Peyer's patch (tissue), 4 donors: Measurements from ENCODE around the gene DAPK1. TPM values are rescaled to one million over a fixed set of nuclear protein-coding genes. Genes with fewer than 3 reads are reported as not detected.

Source experiments
- DNase-seq, 3 donors: peaks; one replicate each; pipeline ENCODE4 v3.0.0-alpha.2; 2017 to 2019
- H3K27ac ChIP-seq, 4 donors: fragments of 200-600 bp; sonication (generic); one replicate each; pipeline ENCODE4 v1.5.1; 2016 to 2019
- H3K27me3 ChIP-seq, 2 donors: fragments of 200-600 bp; sonication (generic); one replicate each; pipeline ENCODE4 v1.5.1; 2019
- H3K36me3 ChIP-seq, 3 donors: fragments of 200-600 bp; sonication (generic); one replicate each; pipeline ENCODE4 v1.5.1; 2016 to 2019
- H3K4me1 ChIP-seq, 4 donors: fragments of 200-600 bp; sonication (generic); one replicate each; pipeline ENCODE4 v1.5.1; 2016 to 2019
- H3K4me3 ChIP-seq, 4 donors: fragments of 200-600 bp; sonication (generic); 1 replicate in 3 of 4; 2 replicates in 1 of 4; pipeline ENCODE4 v1.5.1; 2016 to 2019; ENCODE audit warnings: mild to moderate bottlenecking in 1 of 4
- H3K9me3 ChIP-seq, 4 donors: fragments of 200-600 bp; sonication (generic); one replicate each; pipeline ENCODE4 v1.5.1; 2016 to 2019; ENCODE audit warnings: mild to moderate bottlenecking in 1 of 4
- CTCF ChIP-seq, 6 experiments: fragments of 450-650 bp in 4 of 6; fragments of 200-600 bp in 2 of 6; sonication (generic) in 1 of 6; IDR thresholded peaks; one replicate each; pipeline ENCODE4 v1.5.1; 2017 to 2019; ENCODE audit warnings: antibody characterized with exemption in 6 of 6, mild to moderate bottlenecking in 3 of 6, moderate library complexity in 1 of 6
- POLR2A ChIP-seq, 2 donors: fragments of 450-650 bp; IDR thresholded peaks; one replicate each; pipeline ENCODE4 v1.5.1; 2017; ENCODE audit warnings: antibody characterized with exemption in 2 of 2, mild to moderate bottlenecking in 2 of 2, moderate library complexity in 2 of 2
- total RNA-seq, 4 donors: library from RNA; depleted of rRNA; stranded (reverse); fragments of >200 nt; gene quantifications; one replicate each; pipeline ENCODE4 v1.1.0, GENCODE V29; 2016

Gene DAPK1
- total RNA-seq, 4 donors from 2014 or later: 45.4 to 96.4 (median 77.2) TPM

- no peak overlapping the region for H3K4me3 ChIP-seq
- H3K27me3 ChIP-seq: no peaks in the 10 kb centered on the region
- no peaks in the 10 kb centered on the region for H3K4me1 ChIP-seq
- DNase-seq: no peak
- TF ChIP-seq CTCF (IDR thresholded peaks at IDR 0.05): no peak
- no peak for TF ChIP-seq POLR2A (IDR thresholded peaks at IDR 0.05)
- H3K36me3 ChIP-seq: peaks cover 0 to 21% (median 0%) of the 10 kb centered on the region in 3 donors
- H3K9me3 ChIP-seq: no peaks in the 10 kb centered on the region
- no peak overlapping the region for H3K27ac ChIP-seq
These were observed 170.6 kb downstream of the DAPK1 start for GRCh38 chr9:87668222-87668621.

GRCh38 chr9:87668722-87669121 lies 171.1 kb downstream of the DAPK1 start:
- H3K4me3 ChIP-seq: no peak overlapping the region
- no peak overlapping the region for H3K27ac ChIP-seq
- TF ChIP-seq CTCF (IDR thresholded peaks at IDR 0.05) (no peak), POLR2A (IDR thresholded peaks at IDR 0.05) (no peak)
- no peaks in the 10 kb centered on the region for H3K27me3 ChIP-seq
- no peak for DNase-seq
- H3K36me3 ChIP-seq: peaks cover 0 to 21% (median 0%) of the 10 kb centered on the region in 3 donors
- H3K9me3 ChIP-seq: no peaks in the 10 kb centered on the region
- no peaks in the 10 kb centered on the region for H3K4me1 ChIP-seq

DNA sequence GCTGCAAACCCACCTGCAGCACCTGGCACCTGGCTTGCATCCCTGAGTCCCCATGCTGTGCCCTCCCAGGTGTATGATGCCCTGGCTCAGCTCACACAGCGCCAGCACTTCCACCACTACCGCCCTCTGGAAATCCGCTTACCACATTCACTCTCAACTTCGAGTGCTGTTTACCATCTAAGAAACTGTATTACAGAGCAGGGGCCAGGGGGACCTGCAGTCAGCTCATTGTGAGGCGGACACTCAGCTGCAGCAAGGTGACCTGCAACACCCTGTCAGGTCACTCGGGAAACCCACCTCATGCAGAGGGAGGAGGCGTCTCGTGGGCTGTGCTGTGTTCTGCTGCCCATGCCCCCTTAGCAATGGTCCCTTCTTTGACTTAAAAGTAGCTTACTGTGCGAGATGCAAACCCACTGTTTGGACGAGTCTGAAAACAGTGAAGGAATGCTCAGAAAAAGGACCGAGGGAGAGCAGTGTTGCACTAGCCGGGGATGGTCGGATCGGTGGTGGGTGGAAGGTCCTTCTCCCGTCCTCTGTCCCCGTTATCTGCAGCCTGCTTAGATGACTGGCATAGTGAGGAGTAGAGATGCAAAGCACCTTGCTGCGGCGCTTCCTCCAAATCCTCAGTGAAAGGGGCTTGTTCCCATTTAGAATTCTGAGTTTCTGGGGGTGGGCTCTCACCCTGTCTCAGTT lies 173.1 kb downstream of the DAPK1 start:
- H3K27me3 ChIP-seq: no peaks in the 10 kb centered on the region
- H3K4me3 ChIP-seq: no peak overlapping the region
- no peak for TF ChIP-seq CTCF (IDR thresholded peaks at IDR 0.05)
- no peak for TF ChIP-seq POLR2A (IDR thresholded peaks at IDR 0.05)
- H3K27ac ChIP-seq: no peak overlapping the region
- no peak for DNase-seq
- no peaks in the 10 kb centered on the region for H3K9me3 ChIP-seq
- no peaks in the 10 kb centered on the region for H3K4me1 ChIP-seq
- H3K36me3 ChIP-seq: peaks cover 0 to 21% (median 0%) of the 10 kb centered on the region in 3 donors

DNA sequence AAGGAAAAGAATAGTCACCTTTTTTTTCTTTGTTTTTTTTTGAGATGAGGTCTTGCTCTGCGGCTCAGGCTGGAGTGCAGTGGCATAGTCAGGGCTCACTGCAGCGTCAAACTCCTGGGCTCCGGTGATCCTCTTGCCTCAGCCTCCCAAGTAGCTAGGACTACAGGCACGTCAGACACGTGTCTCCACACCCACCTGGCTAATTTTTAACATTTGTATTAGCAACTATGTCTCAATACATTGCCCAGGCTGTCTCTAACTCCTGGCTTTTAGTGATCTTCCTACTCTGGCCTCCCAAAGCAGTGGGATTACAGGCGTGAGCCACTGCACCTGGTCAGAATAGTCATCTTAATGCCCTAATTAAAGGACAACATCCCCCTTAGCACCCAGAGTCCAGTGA lies 173.8 kb downstream of the DAPK1 start:
- H3K27ac ChIP-seq: no peak overlapping the region
- TF ChIP-seq CTCF (IDR thresholded peaks at IDR 0.05): no peak
- TF ChIP-seq POLR2A (IDR thresholded peaks at IDR 0.05): no peak
- no peaks in the 10 kb centered on the region for H3K4me1 ChIP-seq
- no peaks in the 10 kb centered on the region for H3K27me3 ChIP-seq
- DNase-seq: no peak
- H3K4me3 ChIP-seq: no peak overlapping the region
- H3K9me3 ChIP-seq: no peaks in the 10 kb centered on the region
- H3K36me3 ChIP-seq: peaks cover 0 to 21% (median 0%) of the 10 kb centered on the region in 3 donors

DNA sequence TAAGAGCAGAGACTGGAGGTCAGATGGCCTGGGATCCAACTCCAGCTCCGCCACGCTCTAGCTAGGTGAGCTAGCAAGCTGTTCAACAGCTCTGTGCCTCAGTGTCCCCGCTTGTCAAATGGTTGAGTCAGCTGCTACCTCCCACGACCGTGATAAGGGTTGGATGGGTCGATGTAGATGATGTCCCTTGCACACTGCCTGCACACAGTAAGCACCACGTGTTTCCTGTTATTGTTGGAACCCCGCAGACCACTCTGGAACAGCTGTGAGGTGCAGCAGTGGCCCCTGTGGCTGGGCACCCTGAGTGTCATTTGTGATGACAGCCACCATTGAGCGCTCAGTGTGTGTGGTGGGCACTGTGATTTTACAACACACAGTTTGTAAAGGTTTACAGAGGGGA lies 174.3 kb downstream of the DAPK1 start:
- no peaks in the 10 kb centered on the region for H3K4me1 ChIP-seq
- H3K27me3 ChIP-seq: no peaks in the 10 kb centered on the region
- TF ChIP-seq CTCF (IDR thresholded peaks at IDR 0.05) (no peak), POLR2A (IDR thresholded peaks at IDR 0.05) (no peak)
- no peak for DNase-seq
- no peaks in the 10 kb centered on the region for H3K9me3 ChIP-seq
- peaks cover 0 to 17% (median 0%) of the 10 kb centered on the region in 3 donors for H3K36me3 ChIP-seq
- no peak overlapping the region for H3K4me3 ChIP-seq
- H3K27ac ChIP-seq: no peak overlapping the region
